ENCODE data around the gene FBH1.
"Not testable (repeated sequence)": the region's sequence is repeated elsewhere in the genome, so short reads cannot be mapped to it uniquely, and the experiment has no call there.

Gene FBH1

DNA sequence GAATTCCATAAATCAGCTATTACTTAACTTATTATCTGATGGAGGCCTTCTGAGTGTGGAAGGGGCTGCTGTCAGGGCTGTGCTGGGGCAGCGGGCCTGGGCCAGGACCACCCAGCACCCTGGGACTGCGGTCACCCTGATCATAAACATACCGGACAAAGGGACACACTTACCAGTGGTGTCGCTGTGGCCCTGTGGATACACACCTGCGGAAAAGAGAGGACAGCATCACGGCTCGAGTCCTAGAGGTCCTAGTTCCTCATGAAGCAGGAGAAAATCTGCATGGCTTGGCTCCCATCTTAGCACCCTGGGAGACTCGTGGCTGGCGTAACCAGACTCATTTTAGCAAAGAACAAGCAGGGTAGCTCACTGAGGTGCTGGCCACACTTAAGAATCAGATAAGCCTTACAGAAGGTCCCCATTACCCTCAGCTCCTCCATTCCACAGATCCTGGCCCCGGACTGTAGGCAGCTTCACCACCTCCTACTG, 69.6 kb downstream of the FBH1 start:
- no peak for DNase-seq (ENCODE audit: low spot score)

DNA sequence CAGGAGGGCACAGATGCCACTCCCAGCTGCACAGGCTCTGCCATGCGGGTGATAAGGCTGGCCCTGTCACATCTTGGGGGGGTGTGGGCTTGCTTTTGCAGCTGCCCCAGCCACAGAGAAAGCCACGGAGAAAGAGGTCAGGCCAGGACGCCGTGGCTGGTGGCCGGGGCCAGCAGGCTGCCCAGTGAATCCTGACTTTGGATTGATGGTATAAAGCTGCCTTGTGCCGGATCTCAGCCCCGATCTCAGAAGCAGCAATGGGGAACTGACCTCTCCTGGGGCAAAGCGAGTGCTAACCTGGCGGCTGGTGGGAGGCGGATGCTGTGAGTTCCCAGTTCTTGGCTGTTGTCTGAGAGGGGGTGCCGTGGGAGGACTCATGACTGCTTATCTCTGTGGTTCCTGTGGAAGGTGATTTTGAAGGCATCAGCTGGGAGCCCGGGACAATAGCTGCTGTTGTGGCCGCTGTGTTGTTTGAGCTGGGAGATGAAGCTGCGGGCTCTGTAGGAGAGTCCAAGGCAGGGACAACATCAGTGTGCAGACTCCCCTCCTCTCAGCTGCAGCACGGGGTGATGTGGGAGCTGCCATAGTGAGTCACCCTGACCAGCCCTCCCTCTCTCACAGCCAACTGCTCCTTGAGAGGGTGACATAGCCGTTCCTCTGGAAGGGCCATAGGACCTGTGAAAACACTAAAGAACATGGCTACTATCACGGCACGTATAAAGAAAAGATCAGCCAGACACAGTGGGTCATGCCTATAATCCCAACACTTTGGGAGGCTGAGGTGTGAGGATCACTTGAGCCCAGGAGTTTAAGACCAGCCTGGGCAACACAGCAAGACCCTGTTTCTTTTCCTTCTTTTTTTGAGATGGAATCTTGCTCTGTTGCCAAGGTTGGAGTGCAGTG, 70.3 kb downstream of the FBH1 start:
- no peak for DNase-seq (ENCODE audit: low spot score)

DNA sequence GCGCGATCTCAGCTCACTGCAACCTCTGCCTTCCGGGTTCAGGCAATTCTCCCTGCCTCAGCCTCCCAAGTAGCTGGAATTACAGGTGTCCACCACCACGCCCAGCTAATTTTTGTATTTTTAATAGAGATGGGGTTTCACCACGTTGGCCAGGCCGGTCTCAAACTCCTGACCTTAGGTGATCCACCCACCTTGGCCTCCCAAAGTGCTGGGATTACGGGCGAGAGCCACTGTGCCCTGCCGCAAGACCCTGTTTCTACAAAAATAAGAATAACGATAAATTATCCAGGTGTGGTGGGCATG, 70.9 kb downstream of the FBH1 start:
- DNase-seq (ENCODE audit: low spot score), result not testable (repeated sequence)

DNA sequence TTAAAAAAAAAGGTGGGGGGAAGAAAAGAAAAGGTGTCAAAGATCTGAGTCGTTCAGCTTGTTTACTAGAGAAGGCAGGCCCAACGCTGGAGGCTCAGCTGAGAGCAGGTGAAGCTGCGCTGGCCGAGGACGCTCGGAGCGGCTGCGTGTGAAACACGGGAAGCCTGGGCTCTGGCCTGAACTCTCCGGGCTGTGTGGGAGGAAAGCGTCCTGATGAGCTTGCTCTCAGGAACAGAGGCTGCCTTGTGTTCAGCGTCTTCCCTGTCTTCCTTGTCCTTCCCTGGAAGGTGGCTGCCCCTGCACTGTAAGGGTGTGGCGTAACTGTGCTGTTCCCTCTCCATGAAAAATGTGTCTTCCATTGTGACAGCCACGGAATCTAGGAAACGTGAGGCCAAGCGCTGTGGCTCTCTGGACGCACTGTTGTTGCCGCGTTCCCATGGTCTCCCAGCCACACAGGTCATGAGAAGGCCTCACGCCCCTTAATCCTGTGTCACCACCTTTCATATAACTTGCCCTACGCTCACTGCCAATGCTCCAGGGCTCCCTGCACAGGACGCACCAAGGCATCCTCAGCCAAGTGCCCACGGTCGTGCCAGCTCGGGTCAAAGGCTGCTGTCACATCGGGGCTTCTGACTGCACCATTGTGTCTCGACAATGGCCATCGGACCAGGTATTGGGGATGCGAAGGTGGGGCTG, 71.5 kb downstream of the FBH1 start:
- DNase-seq (ENCODE audit: low spot score), result no peak

DNA sequence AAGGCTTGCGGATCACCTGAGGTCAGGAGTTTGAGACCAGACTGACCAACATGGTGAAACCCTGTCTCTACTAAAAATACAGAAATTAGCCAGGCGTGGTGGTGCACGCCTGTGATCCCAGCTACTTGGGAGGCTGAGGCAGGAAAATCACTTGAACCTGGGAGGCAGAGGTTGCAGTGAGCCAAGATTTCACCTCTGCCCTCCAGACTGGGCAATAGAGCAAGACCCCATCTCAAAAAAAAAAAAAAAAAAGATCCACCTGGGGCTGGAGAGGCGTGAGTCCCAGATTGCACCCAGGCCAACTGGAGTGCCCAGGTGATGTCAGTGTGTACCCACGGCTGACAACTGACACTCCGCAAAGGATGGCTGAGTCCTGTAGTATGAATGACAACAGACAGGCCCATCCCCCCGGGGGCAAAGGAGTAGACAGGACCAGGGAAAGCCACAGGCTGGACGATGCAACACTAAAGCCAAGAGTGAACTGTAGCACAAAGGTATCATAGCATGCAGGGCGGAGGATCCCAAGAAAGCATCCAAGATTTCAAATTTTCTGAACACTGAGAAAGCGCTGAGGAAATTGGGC, 72.4 kb downstream of the FBH1 start:
- DNase-seq (ENCODE audit: low spot score), result not testable (repeated sequence)

DNA sequence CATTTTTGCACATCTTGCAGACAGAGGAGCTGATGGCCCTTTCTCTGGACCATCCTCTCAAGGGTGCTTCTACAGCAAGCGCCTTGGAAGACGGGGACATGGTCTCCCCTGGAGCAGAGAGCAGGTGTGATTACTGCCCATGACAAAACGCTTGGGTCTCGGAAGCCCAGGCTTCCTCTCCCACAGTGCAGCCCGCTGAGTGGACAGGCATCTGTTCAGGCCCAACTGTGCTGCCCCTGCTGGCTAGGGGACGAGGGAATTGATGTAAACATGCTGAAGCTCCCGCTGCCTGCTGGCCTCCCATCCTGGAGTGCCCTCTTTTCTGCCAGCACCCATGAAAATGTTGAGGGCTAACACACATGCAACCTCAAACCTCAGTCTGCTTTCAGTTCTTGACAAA, 73.0 kb downstream of the FBH1 start:
- DNase-seq (ENCODE audit: low spot score), result no peak

DNA sequence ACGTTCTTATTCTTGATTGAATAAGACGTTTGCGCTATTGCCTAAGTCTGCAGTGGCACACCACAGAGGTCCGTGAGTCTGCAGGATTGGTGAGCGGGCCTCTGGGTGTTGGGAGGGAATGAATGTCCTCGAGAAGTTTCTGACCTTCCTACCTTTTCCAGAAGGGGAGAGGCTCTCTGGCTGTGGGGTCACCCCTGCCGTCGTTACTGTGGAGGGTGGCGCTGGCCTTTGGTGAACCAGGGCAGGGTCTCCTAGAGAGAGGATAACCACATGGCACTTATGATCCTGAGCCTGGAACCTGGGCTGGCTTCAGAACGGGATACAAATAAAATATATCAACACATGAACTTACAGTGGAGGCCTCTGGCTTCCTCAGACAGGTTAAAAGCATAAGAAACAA, 73.5 kb downstream of the FBH1 start:
- DNase-seq (ENCODE audit: low spot score), result no peak

DNA sequence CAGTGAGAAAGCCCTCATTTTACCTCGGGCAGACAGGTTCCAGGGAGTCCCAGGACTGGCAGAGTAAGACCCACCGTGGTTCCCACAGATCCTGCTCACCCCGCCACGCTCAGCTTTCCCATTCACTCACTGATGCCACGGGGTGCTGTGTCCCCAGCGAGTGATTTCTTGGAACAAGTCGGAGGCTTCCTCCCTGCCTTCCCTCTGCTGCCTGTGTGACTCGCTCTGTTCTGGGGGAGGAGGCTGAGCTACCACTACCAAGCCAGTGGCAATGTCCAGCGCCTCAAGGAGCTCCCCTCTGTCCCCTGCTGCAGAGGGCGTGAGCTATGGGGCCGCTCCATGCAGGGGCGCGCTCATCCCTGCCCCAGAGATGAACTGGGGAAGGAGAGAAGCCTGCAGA, 74.7 kb downstream of the FBH1 start:
- DNase-seq (ENCODE audit: low spot score), result no peak

DNA sequence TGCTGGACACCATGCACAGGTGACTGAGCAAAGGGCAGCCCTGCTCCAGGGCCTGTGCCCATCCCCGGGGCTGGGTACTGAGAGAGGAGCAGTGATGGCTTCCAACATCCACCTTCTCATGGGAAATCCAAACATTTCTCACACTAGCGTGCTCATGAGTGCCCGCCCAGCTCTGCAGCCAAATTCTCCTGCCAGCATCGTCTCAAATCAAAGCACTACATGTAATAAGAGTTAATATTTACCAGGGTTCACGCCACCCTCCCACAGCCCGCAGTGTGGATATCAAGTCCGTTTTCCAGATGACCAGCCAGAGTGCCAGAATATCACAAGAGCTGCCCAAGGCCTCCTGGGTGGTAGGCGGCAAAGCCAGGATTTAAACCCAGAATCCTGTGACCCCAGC, 75.2 kb downstream of the FBH1 start:
- no peak for DNase-seq (ENCODE audit: low spot score)

DNA sequence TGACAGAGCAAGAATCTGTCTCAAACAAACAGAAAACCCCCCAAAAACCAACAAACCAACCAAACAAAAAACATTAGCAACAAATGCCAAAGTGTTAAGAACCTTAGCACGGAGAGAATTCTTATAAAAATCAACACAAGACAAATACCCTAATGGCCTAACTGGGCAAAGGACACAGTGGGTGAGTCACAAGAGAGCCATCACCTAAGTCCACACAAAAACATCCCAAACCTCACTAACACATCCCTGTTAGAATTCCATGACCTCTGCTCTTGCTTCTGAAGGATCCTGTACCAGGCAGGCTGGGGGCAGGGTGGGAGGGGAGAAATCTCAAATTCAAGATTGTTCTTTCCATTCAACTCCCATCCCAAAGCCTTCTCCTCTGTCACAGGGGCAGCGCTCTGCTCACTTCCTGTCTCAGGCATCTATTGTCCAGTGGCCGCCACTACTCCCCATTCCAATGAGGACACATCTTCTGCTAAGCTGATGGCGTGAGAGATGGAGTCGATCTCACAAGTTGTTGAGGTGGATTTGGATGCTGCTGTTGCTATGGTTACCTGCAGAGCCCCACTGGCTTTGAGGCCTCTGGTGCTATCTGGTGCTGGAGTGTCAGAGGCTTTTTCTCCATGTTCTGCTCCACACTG, 78.1 kb downstream of the FBH1 start:
- DNase-seq (ENCODE audit: low spot score), result no peak

DNA sequence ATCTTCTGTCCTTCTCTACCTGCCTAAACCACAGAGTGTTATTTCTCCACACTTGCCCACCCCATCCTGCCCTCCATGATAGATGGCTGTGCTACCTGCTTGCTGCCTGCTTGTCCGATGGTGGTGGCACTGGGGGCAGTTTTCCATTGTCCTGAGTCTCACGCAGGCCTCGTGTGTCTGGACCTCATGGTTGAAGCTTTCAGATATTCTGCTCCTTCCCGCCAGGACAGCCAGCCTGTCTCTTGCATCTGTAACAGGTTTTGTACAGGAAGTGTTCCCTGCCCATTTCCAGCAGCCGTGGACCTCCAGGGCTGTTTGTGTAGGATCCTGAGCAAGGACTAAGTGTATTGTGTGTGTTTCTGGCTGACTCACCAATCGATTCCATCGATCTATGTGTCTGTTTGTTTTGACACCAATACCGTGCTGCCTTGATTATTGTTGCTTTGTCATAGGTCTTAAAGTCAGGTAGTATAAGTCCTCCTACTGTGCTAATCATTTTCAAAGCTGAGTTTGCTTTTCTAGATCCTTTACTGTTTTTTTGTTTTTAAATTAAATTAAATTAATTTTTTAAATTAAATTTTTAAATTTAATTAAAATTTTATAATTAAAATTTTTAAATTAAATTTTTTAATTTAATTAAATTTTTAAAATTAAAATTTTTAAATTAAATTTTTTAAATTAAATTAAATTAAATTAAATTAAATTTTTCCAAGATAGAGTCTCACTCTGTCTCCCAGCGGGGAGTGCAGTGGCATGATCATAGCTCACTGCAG, 78.8 kb downstream of the FBH1 start:
- peak; percentile 73 for DNase-seq (ENCODE audit: low spot score)

DNA sequence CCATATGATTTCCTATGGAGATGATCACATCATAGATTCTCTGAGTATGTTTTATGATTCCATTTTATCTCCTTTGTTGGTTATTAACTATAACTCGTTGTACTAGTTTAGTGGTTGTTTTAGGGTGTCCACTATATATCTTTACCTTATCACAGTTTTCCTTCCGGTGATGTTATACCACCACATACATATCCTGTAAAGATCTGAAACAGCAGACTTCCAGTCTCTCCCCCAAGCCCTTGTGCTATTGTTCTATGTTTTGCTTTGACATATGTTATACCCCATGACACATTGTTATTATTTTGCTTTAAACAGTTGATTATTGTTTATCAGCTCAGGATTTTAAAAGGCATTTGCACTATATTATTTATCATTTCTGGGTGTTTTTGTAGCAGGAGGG, 80.0 kb downstream of the FBH1 start:
- no peak for DNase-seq (ENCODE audit: low spot score)

DNA sequence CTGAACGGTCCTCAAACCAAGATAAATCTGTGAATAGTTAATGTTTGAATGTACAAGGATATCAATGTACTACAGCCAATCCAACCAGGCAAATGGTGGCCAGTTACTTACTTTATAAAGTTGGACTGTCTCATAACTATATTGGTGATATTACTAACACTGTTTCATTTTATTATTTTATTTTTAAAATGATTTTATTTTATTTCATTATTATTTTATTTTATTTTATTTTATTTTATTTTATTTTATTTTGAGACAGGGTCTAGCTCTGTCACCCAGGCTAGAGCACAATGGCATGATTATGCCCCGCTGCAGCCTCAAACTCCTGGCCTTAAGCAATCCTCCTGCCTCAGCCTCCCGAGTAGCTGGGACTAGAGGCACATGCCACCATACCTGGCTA, 80.5 kb downstream of the FBH1 start:
- DNase-seq (ENCODE audit: low spot score), result no peak

DNA sequence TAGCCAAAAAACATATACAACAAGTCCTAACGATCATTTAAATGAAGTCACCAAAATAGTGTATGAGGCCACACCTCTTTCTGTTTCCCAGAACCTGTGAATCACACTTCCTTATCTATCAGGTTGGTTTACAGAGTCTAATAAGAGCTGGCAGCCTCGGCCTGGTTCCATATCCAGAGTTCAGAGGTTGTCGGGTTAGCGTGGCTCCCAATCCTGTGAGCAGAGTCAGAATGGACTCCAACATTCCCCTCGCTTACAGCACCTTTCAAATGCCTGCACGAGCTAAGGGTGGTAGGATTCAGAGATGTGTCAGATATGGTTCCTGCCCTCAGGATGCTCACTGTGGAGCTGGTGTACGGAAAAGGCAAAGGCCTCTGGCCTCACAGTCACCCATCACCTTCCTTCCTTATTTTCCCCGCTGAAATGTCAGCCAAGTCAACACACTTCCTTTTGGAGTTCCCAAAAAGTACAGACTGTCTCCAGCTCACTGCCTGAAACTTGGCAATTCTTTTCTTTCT, 81.3 kb downstream of the FBH1 start:
- no peak for DNase-seq (ENCODE audit: low spot score)

DNA sequence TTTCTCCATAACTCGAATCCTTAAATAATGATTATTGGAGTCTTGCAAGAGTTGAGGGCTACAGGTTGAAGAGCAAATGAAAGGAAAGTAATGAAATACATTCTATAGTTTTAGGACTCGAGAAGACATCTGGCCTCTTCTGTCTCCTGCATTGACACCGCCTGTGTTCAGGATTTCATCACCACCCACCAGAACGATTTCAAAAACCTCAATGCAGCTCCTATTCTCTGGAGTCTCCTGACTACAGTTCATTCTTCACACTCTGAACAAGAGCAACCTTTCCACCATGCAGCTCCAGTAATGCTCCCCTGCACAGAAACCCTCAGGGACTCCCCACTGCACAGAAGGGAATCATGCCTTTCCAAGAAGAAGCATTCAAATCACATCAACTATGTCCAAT, 81.8 kb downstream of the FBH1 start:
- DNase-seq (ENCODE audit: low spot score), result no peak

DNA sequence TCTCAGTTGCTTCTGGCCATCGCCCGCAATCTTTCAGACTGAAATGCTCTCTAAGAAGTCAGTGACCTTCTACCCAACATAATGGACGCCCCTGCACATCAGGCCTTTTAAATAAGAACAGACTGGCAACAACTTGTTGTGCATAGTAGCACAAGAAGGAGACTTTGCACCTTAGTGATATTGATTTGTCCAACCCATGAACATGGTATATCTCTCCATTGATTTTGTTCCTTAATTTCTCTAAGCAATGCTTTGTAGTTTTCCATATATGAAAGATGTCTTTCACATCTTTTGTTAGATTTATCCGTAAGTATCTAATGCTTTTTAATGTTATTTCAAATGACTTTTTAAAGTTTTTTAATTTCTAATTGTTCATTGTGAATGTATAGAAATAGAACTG, 83.0 kb downstream of the FBH1 start:
- DNase-seq (ENCODE audit: low spot score), result no peak

DNA sequence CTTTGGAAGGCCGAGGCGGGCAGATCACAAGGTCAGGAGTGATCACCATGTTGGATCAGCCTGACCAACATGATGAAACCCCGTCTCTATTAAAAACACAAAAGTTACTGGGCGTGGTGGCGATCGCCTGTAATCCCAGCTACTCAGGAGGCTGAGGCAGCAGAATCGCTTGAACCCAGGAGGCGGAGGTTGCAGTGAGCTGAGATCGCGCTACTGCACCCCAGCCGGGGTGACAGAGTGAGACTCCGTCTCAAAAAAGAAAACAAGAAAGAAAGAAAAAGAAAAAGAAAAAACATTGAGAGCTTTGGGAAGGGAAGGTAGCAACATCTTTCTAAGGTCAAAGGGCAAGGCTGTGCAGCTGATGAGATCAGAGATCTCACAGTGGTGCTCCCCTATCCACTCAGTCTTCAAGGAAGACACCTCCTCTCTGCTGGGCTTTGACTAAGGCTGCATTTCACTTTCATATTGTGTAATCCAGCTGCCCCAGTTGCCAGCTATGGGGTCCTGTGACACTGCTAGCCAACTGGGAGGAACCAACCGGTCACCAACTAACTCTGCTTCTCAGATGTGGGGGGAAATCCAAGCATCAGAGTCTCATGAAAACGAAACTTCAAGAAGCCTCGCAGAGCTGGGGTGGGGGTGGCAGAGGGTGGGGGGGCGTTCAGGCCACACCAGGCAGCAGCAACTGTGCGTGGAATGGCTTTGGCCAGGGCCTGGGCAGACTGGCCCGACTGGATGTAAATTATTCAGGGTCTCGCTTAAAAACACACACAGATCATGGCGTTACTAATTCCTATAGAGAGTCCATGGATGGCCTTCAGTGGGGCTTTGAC, 85.8 kb downstream of the FBH1 start:
- DNase-seq (ENCODE audit: low spot score), result no peak

DNA sequence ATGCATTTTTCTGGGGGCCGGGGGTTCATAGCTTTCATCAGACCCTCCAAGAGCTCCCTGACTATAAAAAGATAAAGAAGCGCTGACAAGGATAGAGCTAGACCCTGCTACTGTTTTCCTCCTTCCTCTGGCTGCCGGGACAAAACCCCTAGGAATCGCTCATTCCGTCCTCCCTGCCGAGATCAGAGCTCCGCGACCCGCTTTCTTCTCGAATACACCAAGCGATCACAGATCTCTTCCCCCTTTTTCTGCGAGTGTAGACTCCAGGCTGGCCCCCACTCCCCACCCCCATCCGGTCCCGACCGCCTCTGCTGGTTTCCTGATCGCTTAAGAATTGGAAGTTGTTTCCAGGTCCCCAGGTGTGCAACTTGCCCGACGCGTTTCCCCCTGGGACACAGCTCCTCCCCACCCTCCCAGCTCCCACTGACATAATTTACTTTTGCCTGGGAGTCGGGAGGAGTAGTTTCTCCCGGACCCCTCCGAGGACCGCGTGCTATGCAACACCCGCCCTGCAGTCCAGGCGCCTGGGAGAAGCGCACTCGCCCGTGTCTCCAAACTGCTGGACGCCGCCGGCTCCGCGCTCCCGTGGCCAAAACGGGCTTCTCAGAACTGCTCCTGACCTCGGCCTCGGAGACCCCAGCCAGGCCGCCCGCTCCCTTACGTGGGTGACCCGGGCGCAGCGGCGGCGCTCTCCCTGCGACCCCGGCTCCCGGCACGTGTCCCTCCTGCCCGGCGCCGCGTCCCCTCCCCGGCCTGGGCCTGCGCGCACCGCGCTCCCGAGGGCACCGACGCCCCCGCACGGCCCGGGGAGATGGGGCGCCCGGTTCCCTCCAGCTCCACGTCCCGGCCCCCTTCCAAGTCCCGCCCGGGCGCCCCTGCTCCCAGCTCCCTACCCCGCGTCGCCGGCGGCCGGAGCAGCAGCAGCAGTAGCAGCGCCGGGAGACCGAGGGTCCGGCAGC, 86.7 kb downstream of the FBH1 start:
- peak; percentile 47 for DNase-seq (ENCODE audit: low spot score)

DNA sequence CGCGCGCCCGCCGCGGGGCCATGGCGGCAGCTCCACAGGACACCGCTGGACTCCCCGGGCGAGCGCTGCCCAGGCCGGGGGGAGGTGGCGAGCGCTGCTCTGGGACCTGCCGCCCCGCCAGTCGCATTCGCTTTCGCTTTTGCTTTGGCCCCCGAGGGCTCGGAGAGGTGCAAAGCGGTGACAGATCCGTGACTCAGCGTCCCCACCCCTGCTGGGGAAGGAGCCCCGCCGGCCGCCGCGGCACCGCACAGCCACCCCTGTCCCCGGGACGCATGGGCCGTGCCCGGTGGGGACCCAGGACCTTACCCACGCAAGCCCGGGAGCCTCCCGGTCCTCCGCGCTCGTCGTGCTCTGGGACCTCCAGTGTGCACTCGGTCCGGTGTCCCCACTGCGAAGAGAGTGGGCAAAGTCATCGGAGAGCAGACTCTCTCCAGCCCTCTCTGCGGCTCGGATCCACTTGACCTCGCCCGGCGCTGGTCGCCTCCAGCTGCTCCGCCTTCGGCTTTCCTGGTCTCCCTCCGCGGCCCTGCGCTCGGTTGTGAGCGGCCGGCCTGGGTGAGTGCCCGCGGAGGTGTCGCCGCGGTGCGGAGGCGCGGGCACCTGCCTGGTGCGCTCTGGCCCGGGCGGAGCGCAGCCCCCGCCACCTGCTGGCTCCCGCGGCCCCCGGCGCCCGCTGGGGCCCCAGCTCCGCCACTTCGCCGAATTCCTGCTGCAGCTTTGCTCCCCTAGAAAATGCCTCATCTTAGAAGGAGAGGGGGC, 87.6 kb downstream of the FBH1 start, which contains the start of gene IL15RA:
TSS of gene IL15RA (minus strand) at position 73 of the 759 bp plus-strand sequence. CDS start at position 22, 51 bp downstream.
- peak; percentile 82 for DNase-seq (ENCODE audit: low spot score)
